Measurements from ENCODE around the gene KAT2B. TPM values are rescaled to one million over a fixed set of nuclear protein-coding genes. Genes with fewer than 3 reads are reported as not detected.

KAT2B gene
- total RNA-seq, 4 donors from 2014 or later: 39.4 to 87.3 (median 61.1) TPM

DNA sequence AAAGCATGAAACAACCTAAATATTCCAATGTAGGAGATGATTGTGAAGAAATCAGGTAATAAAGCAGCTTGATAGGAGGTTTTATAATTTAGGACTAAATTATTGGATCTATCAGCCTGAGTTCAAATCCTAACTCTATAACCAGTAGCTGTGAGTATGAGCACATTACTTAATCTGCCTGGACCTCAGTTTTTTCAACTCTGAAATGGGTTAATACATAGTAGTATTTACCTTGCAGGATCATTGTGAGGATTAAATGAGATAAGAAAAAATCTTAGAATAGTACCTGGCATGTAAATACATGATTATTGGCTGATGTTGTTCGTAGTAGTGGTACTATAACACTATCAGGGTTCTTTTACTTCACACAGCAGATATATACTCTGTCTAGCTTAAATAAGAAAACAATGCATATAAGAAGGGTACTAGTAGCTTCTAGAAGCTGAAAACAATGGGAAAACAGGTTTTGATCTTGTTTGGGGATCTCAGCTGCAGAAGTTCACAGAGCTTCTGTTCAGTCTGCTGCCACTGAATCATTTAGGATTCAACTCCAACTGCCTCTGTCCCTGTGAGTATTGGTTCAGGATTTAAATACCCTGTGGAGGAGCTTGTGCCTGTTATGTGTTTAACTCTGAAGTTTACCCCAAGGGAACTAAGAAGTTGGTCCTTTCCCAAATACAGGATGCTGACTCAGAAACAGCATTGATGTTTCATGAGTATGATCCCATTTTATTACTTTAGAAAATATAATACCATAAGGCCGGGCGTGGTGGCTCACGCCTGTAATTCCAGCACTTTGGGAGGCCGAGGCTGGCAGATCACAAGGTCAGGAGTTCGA, 34.2 kb downstream of the KAT2B start:
- in situ Hi-C loops (cut with MboI; ENCODE audit: low sequenced_read_pairs in 4 of 4): no loop called here
- Histone ChIP-seq H3K4me1 (peaks cover 23 to 35% of the 10 kb centered on the region in 2 donors), H3K9me3 (no peaks in the 10 kb centered on the region), H3K36me3 (no peaks in the 10 kb centered on the region), H3K27me3 (no peaks in the 10 kb centered on the region), H3K4me3 (no peak overlapping the region), H3K27ac (peak overlapping the region in 2 of 4 donors; percentile 70 to 76)
- TF ChIP-seq, protein P1, sequence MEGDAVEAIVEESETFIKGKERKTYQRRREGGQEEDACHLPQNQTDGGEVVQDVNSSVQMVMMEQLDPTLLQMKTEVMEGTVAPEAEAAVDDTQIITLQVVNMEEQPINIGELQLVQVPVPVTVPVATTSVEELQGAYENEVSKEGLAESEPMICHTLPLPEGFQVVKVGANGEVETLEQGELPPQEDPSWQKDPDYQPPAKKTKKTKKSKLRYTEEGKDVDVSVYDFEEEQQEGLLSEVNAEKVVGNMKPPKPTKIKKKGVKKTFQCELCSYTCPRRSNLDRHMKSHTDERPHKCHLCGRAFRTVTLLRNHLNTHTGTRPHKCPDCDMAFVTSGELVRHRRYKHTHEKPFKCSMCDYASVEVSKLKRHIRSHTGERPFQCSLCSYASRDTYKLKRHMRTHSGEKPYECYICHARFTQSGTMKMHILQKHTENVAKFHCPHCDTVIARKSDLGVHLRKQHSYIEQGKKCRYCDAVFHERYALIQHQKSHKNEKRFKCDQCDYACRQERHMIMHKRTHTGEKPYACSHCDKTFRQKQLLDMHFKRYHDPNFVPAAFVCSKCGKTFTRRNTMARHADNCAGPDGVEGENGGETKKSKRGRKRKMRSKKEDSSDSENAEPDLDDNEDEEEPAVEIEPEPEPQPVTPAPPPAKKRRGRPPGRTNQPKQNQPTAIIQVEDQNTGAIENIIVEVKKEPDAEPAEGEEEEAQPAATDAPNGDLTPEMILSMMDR (IDR thresholded peaks at IDR 0.05 in 4 of 5, conservative IDR thresholded peaks at IDR 0.05 in 1 of 5): no peak
- no peak for TF ChIP-seq POLR2A (IDR thresholded peaks at IDR 0.05)
- DNase-seq: no peak
- no peak for ATAC-seq
- intact Hi-C loops (cut with DNase I; ENCODE audit: low total_unique reads): no loop called here

DNA sequence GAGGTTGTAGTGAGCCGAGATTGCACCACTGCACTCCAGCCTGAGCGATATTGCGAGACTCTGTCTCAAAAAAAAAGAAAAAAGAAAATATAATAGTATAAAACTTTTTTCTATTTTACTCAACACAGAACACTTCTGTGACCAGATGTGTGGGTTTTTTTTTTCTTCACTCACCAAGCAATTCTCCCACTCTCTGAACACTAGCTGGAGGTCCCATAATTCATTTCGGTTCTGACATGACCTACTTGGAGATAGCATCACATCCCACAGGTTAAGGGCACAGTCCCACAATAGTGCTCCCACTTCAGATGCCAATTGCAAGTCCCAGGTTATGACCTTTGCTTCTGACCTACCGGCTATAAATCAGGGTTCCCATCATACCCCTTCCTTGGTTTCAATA, 35.0 kb downstream of the KAT2B start:
- in situ Hi-C loops (cut with MboI; ENCODE audit: low sequenced_read_pairs in 4 of 4) (no loop called here), intact Hi-C loops (cut with DNase I; ENCODE audit: low total_unique reads) (no loop called here)
- no peak for ATAC-seq
- Histone ChIP-seq H3K9me3 (no peaks in the 10 kb centered on the region), H3K27me3 (no peaks in the 10 kb centered on the region), H3K4me1 (peaks cover 28 to 42% of the 10 kb centered on the region in 2 donors), H3K27ac (no peak overlapping the region), H3K4me3 (no peak overlapping the region), H3K36me3 (no peaks in the 10 kb centered on the region)
- no peak for TF ChIP-seq POLR2A (IDR thresholded peaks at IDR 0.05)
- TF ChIP-seq, protein P1 (IDR thresholded peaks at IDR 0.05 in 4 of 5, conservative IDR thresholded peaks at IDR 0.05 in 1 of 5): no peak
- DNase-seq: no peak

DNA sequence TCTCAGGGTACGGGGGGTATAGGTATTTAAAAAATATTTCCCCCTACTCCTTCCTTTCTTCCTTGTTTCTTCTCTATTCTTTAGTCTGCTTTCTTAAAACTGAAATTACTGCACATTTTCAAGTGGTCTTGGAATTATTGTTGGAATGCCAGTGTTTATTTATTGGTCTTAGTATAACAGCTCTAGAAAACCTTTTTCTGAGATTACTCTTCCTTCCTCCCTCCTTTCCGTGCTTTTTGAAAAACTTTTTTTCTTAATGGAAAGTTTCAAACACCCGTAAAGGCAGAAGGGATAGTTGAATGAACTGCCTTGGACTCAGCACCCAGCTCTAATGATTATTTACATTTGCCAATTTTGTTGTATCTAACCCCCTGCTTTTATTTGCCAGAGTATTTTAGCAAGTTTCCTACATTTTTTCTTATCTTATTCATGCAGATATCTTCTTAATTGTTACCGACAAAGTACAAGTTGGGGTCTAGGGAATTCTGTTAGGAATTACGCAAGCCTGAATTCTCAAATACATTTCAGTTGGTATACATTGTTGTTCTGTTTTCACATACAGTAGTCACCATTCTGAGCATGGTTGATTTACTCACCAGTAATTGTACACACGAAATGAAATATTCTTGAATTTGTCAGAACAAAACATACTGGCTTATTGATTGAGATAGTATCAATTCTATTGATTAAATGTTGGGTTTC, 36.2 kb downstream of the KAT2B start:
- TF ChIP-seq, protein P1 (IDR thresholded peaks at IDR 0.05 in 4 of 5, conservative IDR thresholded peaks at IDR 0.05 in 1 of 5): no peak
- TF ChIP-seq POLR2A (IDR thresholded peaks at IDR 0.05): no peak
- in situ Hi-C loops (cut with MboI; ENCODE audit: low sequenced_read_pairs in 4 of 4): no loop called here
- Histone ChIP-seq H3K36me3 (no peaks in the 10 kb centered on the region), H3K4me3 (no peak overlapping the region), H3K9me3 (no peaks in the 10 kb centered on the region), H3K27ac (no peak overlapping the region), H3K27me3 (no peaks in the 10 kb centered on the region), H3K4me1 (peaks cover 35 to 49% of the 10 kb centered on the region in 2 donors)
- DNase-seq (no peak), ATAC-seq (no peak)
- intact Hi-C loops (cut with DNase I; ENCODE audit: low total_unique reads): no loop called here

DNA sequence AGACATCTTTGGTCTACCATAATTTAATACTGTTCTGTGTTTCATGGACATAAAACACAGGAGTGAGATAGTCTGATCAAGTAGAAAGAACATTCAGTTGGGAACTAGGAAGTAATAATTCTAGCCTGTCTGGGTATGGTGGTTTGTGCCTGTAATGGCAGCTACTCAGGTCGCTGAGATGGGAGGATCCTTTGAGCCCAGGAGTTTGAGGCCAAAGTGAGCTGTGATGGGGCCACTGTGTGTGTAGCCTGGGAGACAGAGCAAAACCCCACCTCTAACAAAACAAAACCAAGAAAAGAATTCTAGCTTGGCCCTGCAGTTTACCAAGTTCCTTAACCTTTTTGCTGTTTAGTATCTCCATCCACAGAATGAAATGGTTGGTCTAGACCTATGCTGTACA, 36.8 kb downstream of the KAT2B start:
- Histone ChIP-seq H3K27me3 (no peaks in the 10 kb centered on the region), H3K27ac (no peak overlapping the region), H3K4me1 (peaks cover 35 to 44% of the 10 kb centered on the region in 2 donors), H3K9me3 (no peaks in the 10 kb centered on the region), H3K4me3 (no peak overlapping the region), H3K36me3 (no peaks in the 10 kb centered on the region)
- TF ChIP-seq, protein P1 (IDR thresholded peaks at IDR 0.05 in 4 of 5, conservative IDR thresholded peaks at IDR 0.05 in 1 of 5): no peak
- TF ChIP-seq POLR2A (IDR thresholded peaks at IDR 0.05): no peak
- in situ Hi-C loops (cut with MboI; ENCODE audit: low sequenced_read_pairs in 4 of 4) (no loop called here), intact Hi-C loops (cut with DNase I; ENCODE audit: low total_unique reads) (no loop called here)
- ATAC-seq: no peak
- DNase-seq: no peak
